Dermis blood vessel endothelial cell (primary cell): ENCODE measurements around the gene AP5Z1. TPM values are rescaled to one million over a fixed set of nuclear protein-coding genes. Genes with fewer than 3 reads are reported as not detected.

Experiments used
- DNase-seq: peaks from one replicate; pipeline ENCODE4 v3.0.0; 2010
- total RNA-seq: library from RNA; depleted of rRNA; stranded (reverse); fragments of >200 nt; gene quantifications from 2 replicates; pipeline ENCODE4 v1.2.3, GENCODE V29; 2014

Gene AP5Z1
- total RNA-seq, 1 donor from 2014 or later, result 32.3 TPM

DNA sequence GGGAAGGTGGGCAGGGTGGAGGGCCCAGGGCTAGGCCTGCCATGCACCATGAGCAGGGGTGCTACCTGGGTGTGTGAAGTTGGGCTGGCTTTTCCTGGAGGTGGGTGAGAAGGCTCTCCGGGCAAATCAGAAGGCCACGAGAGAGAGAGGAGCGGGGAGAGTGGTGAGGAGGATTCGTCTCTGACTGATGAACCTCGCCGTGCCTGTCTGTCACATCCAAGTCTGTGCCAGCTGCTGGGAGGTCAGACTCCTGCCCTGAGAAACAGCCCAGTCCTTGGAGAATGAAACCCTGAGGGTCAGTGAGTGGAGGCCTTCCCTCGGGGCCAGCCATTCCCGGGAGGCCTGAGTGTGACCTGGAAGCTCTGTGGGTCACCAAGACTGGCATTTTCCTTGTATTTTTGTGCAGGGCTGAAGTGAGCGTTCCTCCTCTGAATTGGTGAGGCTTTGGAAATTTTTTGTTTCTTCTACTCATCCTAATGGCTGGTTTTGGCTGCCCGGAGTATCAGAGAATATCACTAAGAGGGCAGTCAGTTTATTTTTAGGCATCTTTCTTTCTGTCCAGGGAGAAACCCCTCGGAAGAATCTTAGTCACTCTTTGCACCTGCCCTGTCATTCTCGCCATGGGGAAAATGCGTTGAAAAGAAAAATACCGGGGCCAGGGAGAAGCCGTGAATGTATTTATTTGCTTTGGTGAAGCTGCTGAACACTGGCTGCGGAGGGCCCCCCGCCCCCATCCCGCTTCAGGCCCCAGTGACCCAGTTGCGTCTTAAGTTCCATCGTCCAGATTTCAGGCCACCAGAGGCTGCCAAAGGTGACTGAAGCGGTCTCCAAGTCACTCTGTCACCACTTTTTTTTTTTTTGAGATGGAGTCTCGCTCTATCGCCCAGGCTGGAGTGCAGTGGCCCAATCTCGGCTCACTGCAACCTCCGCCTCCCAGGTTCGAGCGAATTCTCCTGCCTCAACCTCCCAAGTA, 6.5 kb upstream of the AP5Z1 start:
- no peak for DNase-seq

DNA sequence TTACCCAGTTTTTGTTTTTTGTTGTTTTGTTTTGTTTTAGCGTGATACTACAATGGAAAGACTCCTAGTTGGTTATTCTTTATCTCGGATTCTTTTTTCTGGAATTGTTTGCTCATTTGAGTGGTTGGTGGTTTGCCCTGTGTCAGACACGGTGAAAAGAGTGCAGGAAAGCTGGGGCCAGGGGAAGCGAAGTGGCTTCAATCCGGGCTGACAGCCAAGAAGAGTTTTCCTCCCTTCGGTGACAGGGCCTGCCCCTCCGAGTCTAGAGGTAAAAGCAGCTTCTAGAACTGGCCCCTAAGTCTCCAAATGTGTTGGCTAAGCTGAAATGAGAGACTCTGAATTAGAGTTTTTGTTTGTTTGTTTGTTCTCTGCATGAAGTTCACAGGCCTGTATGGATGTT, 5.7 kb upstream of the AP5Z1 start:
- DNase-seq, result peak; percentile 68

DNA sequence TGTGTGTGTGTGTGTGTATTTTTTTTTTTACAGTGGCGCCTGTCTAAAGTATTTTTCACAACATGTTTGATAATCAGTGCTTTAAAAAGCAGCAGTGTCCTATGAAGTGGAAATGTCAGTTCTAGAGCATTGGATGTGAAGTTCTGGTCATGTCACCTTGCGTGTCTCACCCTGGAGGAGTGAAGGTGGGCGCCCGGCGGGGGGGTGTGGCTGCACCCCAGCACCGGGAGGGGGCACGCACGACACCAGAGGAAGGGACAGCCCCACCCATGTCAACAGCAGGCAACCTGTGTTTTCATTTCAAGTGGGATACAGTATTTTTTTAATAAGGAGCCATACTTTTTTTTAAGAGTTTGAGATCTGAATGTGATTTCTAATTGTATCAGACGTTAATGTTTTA, 4.5 kb upstream of the AP5Z1 start:
- no peak for DNase-seq

DNA sequence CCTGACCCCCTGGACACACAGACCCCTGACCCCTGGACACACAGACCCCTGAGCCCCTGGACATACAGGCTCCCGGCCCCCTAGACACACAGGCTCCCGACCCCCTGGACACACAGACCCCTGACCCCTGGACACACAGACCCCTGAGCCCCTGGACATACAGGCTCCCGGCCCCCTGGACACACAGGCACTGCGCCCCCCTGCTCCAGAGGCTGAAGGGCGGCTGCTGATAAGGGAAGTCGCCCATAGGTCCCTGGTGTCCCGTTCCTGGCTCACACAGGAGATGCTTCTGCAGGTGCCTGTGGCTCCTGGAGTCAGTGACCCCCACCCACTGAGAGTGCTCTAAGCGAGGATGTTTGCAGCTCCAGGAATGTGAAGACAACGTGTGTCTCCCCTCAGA, 3.7 kb upstream of the AP5Z1 start:
- no peak for DNase-seq

DNA sequence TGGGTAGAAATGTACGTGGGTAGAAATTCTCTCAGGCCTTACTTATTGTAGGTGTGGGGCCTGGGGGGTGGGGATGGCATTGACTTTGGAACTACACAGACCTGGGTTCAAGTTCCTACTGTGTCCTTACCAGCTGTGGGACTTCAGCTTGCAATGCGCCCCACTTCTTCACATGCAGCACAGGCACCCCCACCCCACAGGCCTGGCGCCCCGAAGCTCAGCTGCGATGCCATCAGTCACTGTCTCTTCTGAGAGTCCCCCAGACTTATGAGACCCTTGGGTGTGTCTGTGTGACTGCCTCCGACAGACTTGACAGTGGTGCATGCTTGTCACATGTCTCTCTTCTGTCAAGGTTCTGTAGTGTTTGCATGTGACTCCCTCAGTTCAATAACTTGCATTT, 3.1 kb upstream of the AP5Z1 start:
- DNase-seq, result no peak

DNA sequence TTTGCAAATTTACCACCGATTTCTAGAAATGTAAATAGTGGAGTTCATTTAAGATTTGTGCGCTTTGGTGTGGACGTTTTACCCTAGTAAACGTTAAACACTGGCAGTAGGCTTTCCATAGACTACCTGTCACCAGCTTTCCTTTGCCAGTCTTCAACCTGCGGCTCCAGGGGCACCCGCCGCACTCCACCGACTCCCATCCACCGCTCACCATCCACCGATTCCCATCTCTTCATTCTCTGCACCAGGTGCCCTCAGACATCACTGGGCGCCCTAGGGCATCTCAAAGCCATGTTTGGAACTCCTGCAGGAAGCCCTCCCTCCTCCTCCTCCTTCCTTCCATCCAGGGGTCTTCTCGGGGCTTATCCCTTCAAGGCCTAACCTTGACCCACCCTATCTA, 1.4 kb upstream of the AP5Z1 start:
- no peak for DNase-seq

DNA sequence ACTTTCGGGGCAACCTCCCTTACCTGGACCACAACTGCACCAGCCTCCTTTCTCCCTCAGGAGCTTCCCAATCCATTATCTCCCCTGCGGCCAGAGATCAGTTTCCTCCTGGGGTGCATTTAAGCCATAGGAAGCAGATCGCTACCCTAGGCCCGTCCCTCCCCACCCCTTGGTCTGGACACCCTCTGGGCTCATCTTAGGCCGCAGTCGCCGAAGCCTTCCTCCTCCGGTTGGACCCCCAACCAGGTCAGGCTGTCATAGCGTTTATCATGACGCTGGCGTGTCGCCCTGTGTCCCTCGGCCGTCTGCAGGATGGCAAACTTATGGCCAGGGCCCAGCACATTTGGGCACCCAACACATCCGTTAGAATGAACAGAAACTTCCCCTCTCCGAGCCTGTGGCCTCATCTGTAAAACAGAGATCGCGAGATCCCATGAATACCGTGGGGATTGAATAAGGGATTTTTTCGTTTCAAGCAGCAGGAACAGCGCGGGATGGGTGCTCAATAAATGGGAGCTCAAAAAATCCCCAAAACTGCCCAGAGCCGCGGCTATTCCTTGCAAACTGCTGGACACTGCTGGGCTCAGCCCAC, 669 bp upstream of the AP5Z1 start:
- peak; percentile 83 for DNase-seq

DNA sequence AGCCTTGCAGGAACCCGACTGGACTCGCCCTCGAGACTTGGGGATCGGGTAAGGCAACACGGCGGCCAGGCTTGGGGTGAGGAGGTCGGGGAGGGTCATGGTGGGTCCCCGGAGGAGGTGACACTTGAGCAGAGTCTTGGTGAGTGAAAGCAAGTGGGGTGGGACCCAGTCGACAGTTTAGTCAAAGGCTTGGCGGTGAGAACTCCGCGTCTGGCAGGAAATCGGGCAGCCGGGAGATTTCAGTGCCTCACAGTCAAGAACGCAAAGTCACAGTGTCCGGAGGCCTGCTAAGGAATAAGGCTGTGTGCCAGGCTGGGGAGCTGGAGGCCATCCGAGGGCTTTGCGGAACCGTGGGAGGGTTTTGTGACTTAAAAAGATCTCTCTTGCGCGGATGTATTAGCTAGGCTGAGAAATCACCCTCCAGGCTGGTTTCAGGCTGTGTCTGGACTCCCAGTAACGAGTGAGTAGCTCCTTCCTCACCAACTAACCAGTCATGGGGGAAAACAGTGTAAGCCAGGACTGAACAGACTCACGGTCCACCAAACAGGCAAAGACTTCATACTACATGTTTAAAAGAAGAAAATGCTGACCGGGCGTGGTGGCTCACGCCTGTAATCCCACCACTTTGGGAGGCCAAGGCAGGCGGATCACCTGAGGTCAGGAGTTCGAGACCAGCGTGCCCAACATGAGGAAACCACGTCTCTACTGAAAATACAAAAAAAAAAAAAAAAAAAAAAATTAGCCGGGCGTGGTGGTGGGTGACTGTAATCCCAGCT, 613 bp downstream of the AP5Z1 start:
- peak; percentile 73 for DNase-seq

DNA sequence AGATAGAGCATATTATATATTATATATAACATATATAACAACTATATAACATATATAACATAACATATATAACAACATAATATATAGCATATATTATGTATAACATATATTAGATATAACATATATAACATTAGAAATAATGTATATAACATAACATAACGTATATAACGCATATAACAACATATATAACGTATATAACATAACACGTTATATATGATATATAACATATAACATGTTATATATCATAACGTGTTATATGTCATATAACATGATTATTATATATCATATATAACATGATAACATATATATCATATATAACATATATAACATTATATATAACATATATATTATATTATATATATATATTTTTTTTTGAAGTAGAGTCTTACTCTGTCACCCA, 3.7 kb downstream of the AP5Z1 start:
- DNase-seq, result no peak

DNA sequence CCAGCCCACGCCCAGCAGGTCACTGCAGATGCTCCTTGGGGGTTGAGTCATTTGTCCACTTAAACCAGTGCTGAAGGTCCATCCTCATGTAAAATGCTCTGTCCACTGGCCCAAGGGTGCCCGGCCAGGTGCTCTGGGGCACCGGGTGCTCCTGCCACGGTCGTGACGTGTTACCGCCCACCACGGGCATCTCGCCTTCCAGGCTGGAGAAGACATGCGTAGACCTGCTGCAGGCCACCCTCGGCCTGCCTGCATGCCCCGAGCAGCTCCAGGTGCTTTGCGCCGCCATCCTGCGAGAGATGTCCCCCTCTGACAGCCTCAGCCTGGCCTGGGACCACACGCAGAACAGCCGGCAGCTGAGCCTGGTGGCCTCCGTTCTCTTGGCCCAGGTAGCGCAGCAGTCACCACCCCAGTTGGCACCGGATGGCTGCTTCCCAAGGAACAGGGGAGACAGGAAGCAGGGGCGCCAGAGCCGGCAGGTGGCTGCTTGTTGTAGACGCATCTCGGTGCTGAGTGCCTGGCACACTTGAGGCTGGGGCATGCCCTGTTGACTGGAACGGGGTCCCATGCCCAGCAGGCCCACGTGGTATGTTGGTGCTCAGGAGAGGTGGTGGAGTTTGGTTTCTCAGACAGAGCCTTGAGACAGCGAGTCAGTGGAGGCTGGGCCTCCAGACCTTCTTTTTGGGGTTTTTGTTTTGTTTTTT, 6.1 kb downstream of the AP5Z1 start:
- DNase-seq, result no peak

DNA sequence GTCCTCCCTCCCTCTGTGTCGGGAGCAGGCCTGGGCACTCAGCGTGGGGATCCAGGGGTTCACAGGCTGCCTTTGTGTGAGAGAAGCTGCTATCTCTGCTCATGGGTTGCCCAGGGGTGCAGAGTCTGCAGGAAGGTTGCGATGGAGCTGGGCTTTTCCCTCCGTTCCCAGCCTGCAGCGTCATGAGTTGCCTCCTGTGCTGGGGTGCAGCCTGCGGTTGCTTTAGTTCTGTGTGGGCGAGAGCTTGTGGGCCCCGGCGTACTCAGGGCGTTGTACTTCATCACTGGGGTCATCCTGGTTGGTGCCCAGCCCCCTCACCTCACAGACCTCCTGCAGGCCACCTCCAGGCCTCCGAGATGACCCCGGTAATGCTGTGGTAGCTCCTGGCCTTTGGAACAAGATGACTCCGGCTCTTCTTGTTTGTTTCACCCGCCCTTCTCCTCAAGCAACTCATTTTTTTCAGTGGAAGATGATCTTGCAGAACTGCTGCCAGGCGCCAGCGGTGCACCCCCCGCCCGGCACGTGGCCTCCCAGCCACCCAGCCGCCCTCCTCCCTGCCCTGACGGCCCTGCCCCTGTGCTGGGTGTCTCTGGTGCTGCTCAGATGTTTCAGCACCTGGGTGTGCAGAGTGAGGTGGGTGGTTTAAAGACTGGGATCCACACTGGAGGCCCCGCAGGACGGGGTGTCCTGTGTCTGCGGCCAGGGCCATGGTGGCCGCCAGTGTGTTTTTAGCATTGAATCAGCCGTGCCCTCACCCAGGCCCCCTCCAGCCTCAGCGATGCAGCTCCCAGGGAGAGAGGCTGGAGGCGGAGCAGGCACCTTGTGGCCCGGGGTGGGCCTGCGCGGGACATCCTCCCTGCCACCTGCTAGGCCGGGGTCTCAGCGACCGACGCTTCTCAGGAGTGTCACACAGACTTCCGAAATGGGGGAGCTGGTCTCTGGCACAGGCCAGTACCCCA, 7.2 kb downstream of the AP5Z1 start:
- DNase-seq, result no peak

DNA sequence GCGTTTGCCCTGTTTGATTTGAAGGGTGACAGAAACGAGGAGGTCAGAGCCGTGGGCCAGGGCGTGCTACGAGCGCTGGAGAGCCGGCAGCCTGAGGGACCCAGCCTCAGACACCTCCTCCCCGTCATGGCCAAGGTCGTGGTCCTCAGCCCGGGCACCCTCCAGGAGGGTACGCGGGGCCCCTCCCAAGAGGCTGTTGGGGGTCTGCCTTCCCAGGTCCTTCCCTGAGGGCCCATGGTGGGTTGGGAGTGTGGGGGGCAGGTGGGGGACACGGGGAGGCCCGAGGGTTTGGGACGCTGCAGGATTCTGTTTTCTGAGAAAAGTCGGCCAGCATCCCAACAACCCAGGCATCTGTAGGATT, 7.8 kb downstream of the AP5Z1 start:
- DNase-seq, result no peak

DNA sequence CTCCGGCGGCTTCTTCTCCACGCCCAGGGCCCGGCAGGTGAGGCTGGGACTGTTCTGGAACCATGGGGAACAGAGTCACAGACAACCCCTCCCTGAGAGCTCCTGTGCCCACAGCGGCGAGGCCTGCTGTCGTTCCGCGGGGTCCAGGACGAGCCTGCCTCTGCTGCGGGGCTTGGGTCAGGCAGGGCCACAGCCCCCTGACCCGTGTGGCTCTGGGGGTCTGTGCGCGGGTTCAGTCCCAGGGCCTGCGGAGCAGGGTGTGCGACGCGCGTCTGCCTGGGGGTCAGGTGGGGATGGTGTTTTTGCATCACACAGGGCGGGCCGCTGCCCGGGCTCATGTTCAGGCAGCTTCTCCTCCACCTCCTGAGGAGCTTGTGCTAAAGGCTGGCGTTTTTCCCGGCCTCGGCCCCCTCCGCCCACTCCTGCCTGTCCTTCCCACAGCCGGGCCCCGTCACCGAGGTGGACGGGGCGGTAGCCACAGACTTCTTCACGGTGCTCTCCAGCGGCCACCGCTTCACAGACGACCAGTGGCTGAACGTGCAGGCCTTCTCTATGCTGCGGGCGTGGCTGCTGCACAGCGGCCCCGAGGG, 8.4 kb downstream of the AP5Z1 start:
- no peak for DNase-seq

DNA sequence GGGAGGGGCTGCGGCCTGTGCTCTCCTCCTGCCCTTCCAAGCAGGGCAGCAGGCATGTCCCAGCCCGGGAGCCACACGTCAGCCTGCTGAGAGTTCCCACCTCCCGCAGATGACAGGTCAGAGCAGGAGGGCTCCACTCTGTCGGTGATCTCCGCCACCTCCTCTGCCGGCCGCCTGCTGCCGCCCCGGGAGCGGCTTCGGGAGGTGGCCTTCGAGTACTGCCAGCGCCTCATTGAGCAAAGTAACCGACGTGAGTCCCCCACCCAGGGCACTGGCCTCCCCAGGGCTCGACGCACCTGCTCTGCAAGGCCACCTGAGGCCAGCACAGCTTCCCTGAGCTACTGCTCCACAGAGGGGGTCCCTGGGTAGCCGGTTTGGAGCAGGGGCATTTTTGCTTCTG, 9.4 kb downstream of the AP5Z1 start:
- DNase-seq, result no peak

DNA sequence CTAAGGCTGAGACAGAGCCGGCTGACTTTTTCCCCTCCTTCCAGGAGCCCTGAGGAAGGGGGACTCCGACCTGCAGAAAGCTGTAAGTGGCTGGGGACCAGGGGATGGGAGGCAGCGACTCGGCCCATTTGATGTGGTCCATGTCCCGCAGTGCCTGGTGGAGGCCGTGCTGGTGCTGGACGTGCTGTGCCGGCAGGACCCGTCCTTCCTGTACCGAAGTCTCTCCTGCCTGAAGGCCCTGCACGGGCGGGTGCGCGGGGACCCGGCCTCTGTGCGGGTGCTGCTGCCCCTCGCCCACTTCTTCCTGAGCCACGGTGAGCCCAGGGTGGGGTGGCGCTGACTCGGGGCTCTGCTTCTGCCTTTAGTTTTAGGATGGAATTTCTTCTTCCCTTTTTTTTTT, 9.9 kb downstream of the AP5Z1 start:
- DNase-seq, result no peak

DNA sequence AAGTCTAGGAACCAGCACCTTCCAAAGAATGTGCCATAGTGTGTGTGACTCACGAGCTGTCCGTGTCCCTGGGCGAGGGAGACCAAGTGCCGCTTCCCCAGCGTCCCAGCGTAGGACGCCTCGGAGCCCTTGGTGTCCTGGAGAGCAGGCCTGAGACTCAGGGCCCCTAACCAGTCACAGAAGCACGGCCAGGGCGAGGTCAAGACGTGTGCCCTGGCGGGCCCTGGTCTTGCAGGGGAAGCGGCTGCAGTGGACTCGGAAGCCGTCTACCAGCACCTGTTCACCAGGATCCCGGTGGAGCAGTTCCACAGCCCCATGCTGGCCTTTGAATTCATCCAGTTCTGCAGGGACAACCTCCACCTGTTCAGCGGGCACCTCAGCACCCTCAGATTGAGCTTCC, 10.6 kb downstream of the AP5Z1 start:
- DNase-seq, result no peak

DNA sequence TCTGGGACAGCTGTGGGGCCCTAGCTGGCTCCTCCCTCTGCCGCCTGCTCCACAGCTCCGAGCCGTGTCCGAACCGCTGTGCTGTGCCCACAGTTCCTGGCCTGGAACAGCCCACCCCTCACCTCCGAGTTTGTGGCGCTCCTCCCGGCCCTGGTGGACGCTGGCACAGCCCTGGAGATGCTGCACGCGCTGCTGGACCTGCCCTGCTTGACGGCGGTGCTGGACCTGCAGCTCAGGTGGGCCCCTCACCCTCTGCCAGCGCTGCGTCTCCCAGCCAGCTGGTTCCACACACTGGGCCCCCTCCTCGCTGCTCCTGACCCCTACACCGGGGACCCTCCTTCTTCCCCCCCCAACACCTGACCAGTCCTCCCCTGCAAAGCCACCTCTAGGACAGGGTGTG, 12.1 kb downstream of the AP5Z1 start:
- no peak for DNase-seq

DNA sequence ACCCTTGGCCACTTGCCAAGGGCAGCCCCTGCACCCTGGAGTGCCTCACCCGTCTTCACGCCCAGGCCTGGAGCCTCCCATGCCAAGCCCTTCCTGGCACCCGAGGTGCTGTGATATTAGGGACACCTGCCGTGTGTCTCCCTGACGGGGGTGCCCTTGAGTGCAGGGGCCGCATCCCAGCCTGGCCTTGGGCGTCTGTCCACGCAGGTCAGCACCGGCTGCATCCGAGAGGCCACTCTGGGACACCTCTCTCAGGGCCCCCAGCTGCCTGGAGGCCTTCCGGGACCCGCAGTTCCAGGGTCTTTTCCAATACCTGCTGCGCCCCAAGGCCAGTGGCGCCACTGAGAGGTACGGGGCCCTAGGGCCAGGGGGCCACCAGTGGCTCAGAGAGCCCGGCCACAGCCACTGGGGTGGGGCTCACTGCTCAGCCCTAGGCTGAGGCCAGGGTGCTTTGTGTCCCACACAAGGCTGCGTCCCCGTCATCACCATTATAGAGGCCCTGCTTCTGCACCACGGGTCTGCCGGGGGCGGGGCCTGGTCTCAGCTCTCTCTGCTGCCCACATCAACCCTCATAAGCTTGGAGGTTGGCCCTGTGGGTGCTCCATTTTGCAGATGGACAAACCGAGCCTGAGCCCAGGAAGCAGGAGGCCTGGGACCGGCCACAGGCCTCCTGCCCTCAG, 12.7 kb downstream of the AP5Z1 start:
- no peak for DNase-seq

DNA sequence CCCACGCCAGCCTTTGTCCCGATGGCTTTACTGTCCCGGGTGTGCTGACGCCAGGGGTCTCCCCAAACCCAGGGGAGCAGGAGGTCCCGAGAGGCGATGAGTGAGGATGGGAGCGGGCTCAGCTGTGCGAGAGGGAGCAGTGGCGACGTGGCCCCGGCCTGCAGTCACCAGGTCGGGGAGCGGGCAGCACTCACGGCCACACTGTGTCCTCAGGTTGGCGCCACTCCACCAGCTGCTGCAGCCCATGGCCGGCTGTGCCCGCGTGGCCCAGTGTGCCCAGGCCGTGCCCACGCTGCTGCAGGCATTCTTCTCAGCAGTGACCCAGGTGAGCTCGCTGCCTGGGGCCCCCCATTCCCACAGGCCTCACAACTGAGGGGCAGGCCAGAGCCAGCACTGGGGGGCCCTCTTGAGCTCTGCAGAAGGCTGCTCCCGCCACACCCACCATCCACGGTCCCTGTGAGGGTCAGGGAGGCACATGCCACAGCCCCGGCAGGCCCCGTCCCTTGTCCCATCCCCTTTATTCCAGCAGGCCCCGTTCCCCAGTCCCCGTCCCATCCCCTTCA, 13.3 kb downstream of the AP5Z1 start:
- no peak for DNase-seq
